Astrocyte (in vitro differentiated cells and primary cell): Measurements from ENCODE around the gene GMEB2. TPM values are rescaled to one million over a fixed set of nuclear protein-coding genes. Genes with fewer than 3 reads are reported as not detected.

ENCODE experiments used
- DNase-seq: peaks from one replicate; pipeline ENCODE4 v3.0.0-alpha.2; 2010; ENCODE audit warnings: low read depth
- FAIRE-seq: peaks from 2 replicates; lab custom pipeline; 2011; peaks lifted over from hg19 to GRCh38; lab: Jason Lieb, UNC
- H2AFZ ChIP-seq: 2 replicates; pipeline ENCODE4 v1.6.0; 2012; ENCODE audit warnings: low read depth, low read length, inconsistent platforms
- H3K27ac ChIP-seq: 2 replicates; pipeline ENCODE4 v1.5.1; 2011; ENCODE audit warnings: low read depth, low read length, inconsistent platforms
- H3K27me3 ChIP-seq: 2 replicates; pipeline ENCODE4 v1.6.0; 2011; ENCODE audit warnings: low read length, inconsistent platforms; ENCODE audit not compliant: insufficient read depth
- H3K36me3 ChIP-seq: 2 replicates; pipeline ENCODE4 v1.5.1; 2011; ENCODE audit warnings: low read length, inconsistent platforms; ENCODE audit not compliant: insufficient read depth
- H3K4me1 ChIP-seq: 2 replicates; pipeline ENCODE4 v1.5.1; 2011; ENCODE audit warnings: low read length, inconsistent platforms; ENCODE audit not compliant: insufficient read depth
- H3K4me2 ChIP-seq: 2 replicates; pipeline ENCODE4 v1.6.0; 2012; ENCODE audit warnings: low read length, inconsistent platforms
- H3K4me3 ChIP-seq: 2 replicates; pipeline ENCODE4 v1.5.1; 2011; ENCODE audit warnings: low read depth, mild to moderate bottlenecking, low read length, inconsistent platforms; ENCODE audit not compliant: insufficient read depth
- H3K79me2 ChIP-seq: 2 replicates; pipeline ENCODE4 v1.6.0; 2012; ENCODE audit warnings: mild to moderate bottlenecking, low read length, inconsistent platforms; ENCODE audit not compliant: insufficient read depth
- H3K9ac ChIP-seq: 2 replicates; pipeline ENCODE4 v1.6.0; 2012; ENCODE audit warnings: mild to moderate bottlenecking, low read length, inconsistent platforms
- H3K9me3 ChIP-seq: 2 replicates; pipeline ENCODE4 v1.5.1; 2012; ENCODE audit warnings: low read depth, mild to moderate bottlenecking, low read length, inconsistent platforms; ENCODE audit not compliant: insufficient read depth
- H4K20me1 ChIP-seq: 2 replicates; pipeline ENCODE4 v1.6.0; 2012; ENCODE audit warnings: low read length, inconsistent platforms; ENCODE audit not compliant: insufficient read depth
- H3K27ac Mint-ChIP-seq: one replicate; pipeline ENCODE4 v1.8.0; 2021; ENCODE audit warnings: mild to moderate bottlenecking, mixed read lengths; ENCODE audit not compliant: unreplicated experiment
- H3K27me3 Mint-ChIP-seq: one replicate; pipeline ENCODE4 v1.8.0; 2021; ENCODE audit warnings: low read depth, mixed read lengths; ENCODE audit not compliant: unreplicated experiment
- H3K36me3 Mint-ChIP-seq: one replicate; pipeline ENCODE4 v1.8.0; 2021; ENCODE audit warnings: low read depth, mixed read lengths; ENCODE audit not compliant: unreplicated experiment
- H3K4me1 Mint-ChIP-seq: one replicate; pipeline ENCODE4 v1.8.0; 2021; ENCODE audit warnings: low read depth, mixed read lengths; ENCODE audit not compliant: unreplicated experiment
- H3K4me3 Mint-ChIP-seq: one replicate; pipeline ENCODE4 v1.8.0; 2021; ENCODE audit warnings: mild to moderate bottlenecking, moderate library complexity, mixed read lengths; ENCODE audit not compliant: unreplicated experiment
- H3K9me3 Mint-ChIP-seq: one replicate; pipeline ENCODE4 v1.8.0; 2021; ENCODE audit warnings: mild to moderate bottlenecking, mixed read lengths; ENCODE audit not compliant: unreplicated experiment
- EZH2 ChIP-seq: IDR thresholded peaks from 2 replicates; pipeline ENCODE4 v1.6.1; 2012; ENCODE audit warnings: mild to moderate bottlenecking, low read length, inconsistent platforms; ENCODE audit not compliant: insufficient read depth
- total RNA-seq: library from RNA; stranded (reverse); gene quantifications from 2 replicates; pipeline ENCODE4 v1.2.1, GENCODE V29; 2021
- TF ChIP-seq, protein P1 (sequence below): IDR thresholded peaks from 2 replicates; pipeline ENCODE4 v1.5.1; 2011; ENCODE audit warnings: low read depth, mild to moderate bottlenecking, inconsistent platforms, low read length, moderate library complexity; ENCODE audit not compliant: insufficient read depth

Gene GMEB2
- total RNA-seq, 1 donor from 2014 or later: 11.7 TPM

DNA sequence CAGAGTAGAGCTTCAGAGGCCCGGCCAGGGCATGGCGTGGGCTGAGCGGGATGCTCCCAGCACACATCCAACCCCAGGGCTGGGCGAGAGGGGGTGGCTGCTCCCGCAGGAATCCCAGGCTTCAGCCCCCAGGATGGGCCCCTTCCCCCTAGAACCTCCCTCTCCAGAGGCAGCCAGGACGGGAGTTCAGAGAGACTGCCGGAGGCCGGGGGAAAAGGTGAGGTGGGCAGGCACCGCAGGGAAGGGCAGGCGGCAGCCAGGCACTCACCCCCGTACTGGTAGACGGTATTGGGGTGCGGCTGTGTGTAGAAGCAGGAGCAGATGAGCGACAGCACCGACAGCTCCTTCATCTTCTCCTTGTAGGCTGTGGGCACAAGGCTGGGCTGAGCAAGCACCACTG is 17.0 kb upstream of the GMEB2 start:
- Histone ChIP-seq H3K27me3 (no peaks in the 10 kb centered on the region), H3K36me3 (no peaks in the 10 kb centered on the region), H3K79me2 (no peaks in the 10 kb centered on the region), H3K4me1 (peaks cover 6% of the 10 kb centered on the region), H3K4me2 (no peak overlapping the region), H4K20me1 (peaks cover 11% of the 10 kb centered on the region), H3K9ac (no peak overlapping the region), H3K4me3 (no peak overlapping the region), H2AFZ (no peak overlapping the region), H3K9me3 (no peaks in the 10 kb centered on the region), H3K27ac (no peak overlapping the region)
- Mint-ChIP-seq H3K27me3 (peaks cover 5% of the 10 kb centered on the region), H3K4me3 (no peak overlapping the region), H3K36me3 (peaks cover 8% of the 10 kb centered on the region), H3K27ac (no peak overlapping the region), H3K9me3 (no peaks in the 10 kb centered on the region), H3K4me1 (peaks cover 4% of the 10 kb centered on the region)
- no peak for FAIRE-seq
- TF ChIP-seq, protein P1, sequence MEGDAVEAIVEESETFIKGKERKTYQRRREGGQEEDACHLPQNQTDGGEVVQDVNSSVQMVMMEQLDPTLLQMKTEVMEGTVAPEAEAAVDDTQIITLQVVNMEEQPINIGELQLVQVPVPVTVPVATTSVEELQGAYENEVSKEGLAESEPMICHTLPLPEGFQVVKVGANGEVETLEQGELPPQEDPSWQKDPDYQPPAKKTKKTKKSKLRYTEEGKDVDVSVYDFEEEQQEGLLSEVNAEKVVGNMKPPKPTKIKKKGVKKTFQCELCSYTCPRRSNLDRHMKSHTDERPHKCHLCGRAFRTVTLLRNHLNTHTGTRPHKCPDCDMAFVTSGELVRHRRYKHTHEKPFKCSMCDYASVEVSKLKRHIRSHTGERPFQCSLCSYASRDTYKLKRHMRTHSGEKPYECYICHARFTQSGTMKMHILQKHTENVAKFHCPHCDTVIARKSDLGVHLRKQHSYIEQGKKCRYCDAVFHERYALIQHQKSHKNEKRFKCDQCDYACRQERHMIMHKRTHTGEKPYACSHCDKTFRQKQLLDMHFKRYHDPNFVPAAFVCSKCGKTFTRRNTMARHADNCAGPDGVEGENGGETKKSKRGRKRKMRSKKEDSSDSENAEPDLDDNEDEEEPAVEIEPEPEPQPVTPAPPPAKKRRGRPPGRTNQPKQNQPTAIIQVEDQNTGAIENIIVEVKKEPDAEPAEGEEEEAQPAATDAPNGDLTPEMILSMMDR: no peak
- no peak for TF ChIP-seq EZH2
- no peak for DNase-seq

DNA sequence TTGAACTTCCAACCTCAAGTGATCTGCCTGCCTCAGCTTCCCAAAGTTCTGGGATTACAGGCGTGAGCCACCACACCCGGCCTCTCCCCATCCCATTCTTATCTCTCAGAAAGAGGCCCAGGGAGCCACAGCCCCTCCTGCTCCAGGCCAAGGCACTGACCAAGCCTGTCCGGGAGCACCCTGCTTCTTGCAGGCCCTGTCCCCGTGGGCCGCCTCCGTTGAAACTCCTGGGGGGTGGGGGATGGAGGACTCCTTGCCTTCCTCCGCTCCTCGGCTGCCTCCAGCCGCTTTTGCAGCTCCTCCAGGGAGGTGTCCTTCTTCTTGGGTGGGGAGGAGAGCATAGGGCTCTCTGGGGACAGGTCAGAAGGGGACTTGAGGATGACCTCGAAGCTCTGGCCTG is 16.6 kb upstream of the GMEB2 start:
- Histone ChIP-seq H3K27me3 (no peaks in the 10 kb centered on the region), H3K9me3 (no peaks in the 10 kb centered on the region), H3K27ac (no peak overlapping the region), H2AFZ (no peak overlapping the region), H3K4me3 (no peak overlapping the region), H4K20me1 (peaks cover 7% of the 10 kb centered on the region), H3K4me2 (no peak overlapping the region), H3K4me1 (peaks cover 6% of the 10 kb centered on the region), H3K79me2 (no peaks in the 10 kb centered on the region), H3K9ac (no peak overlapping the region), H3K36me3 (no peaks in the 10 kb centered on the region)
- FAIRE-seq: no peak
- TF ChIP-seq EZH2: no peak
- TF ChIP-seq, protein P1: no peak
- Mint-ChIP-seq H3K27me3 (peaks cover 2% of the 10 kb centered on the region), H3K4me3 (no peak overlapping the region), H3K36me3 (peaks cover 8% of the 10 kb centered on the region), H3K9me3 (no peaks in the 10 kb centered on the region), H3K27ac (no peak overlapping the region), H3K4me1 (peaks cover 4% of the 10 kb centered on the region)
- no peak for DNase-seq

DNA sequence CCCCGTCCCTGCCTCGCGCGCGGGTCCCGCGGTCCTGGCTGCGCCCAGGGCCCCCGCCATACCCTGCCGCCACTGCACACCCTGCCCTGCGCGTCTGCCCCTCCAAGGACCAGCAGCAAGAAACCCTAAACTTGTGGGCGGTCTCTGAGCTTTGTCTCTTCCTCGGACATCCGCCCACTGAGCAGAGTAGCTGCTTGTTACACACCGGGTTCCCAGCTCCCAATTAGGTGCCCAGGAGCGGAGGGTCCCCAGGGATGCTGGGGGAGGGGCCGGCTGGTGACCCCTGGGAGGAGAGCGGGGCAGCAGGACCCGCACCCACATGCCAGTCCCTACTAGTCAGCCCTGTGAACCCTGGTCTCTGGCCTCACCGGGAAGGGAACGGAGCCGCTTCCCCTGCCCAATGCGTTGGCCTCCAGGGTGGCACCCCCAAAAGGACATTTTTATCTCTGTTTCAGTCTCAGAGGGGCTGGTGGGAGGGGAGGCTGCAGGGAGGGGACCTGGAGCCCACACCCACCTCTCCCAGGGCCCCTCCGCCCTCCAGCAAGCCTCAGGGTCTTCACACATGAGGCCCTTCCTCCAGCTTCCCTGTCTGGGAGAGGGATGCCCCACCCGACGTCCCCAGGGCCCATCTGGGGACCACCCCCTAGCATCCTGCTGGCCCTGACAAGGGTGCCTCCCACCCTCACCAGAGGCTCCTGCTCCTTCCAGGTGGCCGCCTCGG is 15.8 kb upstream of the GMEB2 start:
- no peaks in the 10 kb centered on the region for H3K79me2 ChIP-seq
- peaks cover 8% of the 10 kb centered on the region for H3K36me3 Mint-ChIP-seq
- no peak for TF ChIP-seq EZH2
- TF ChIP-seq, protein P1: no peak
- H3K27ac Mint-ChIP-seq: no peak overlapping the region
- H3K9ac ChIP-seq: no peak overlapping the region
- no peaks in the 10 kb centered on the region for H3K27me3 Mint-ChIP-seq
- no peaks in the 10 kb centered on the region for H3K27me3 ChIP-seq
- peak overlapping the region; percentile 75 for H3K4me3 Mint-ChIP-seq
- H3K9me3 Mint-ChIP-seq: no peaks in the 10 kb centered on the region
- DNase-seq (no peak), FAIRE-seq (no peak)
- H3K27ac ChIP-seq: no peak overlapping the region
- no peak overlapping the region for H2AFZ ChIP-seq
- H3K4me1 Mint-ChIP-seq: peaks cover 4% of the 10 kb centered on the region
- no peaks in the 10 kb centered on the region for H3K9me3 ChIP-seq
- peaks cover 6% of the 10 kb centered on the region for H3K4me1 ChIP-seq
- peak overlapping the region; percentile 82 for H3K4me2 ChIP-seq
- no peaks in the 10 kb centered on the region for H3K36me3 ChIP-seq
- peak overlapping the region; percentile 46 for H3K4me3 ChIP-seq
- peaks cover 4% of the 10 kb centered on the region for H4K20me1 ChIP-seq
